HG03558 (cell line): ENCODE data around the gene ZNF76.
"Not testable (repeated sequence)": the region's sequence is repeated elsewhere in the genome, so short reads cannot be mapped to it uniquely, and the experiment has no call there.

Experiments used
- ATAC-seq: cut with Tn5 transposase; IDR thresholded peaks from one replicate; pipeline ENCODE4 v1.9.1; 2021; ENCODE audit warnings: moderate number of reproducible peaks; ENCODE audit not compliant: unreplicated experiment; ENCODE audit errors: extremely low read depth

ZNF76 gene

DNA sequence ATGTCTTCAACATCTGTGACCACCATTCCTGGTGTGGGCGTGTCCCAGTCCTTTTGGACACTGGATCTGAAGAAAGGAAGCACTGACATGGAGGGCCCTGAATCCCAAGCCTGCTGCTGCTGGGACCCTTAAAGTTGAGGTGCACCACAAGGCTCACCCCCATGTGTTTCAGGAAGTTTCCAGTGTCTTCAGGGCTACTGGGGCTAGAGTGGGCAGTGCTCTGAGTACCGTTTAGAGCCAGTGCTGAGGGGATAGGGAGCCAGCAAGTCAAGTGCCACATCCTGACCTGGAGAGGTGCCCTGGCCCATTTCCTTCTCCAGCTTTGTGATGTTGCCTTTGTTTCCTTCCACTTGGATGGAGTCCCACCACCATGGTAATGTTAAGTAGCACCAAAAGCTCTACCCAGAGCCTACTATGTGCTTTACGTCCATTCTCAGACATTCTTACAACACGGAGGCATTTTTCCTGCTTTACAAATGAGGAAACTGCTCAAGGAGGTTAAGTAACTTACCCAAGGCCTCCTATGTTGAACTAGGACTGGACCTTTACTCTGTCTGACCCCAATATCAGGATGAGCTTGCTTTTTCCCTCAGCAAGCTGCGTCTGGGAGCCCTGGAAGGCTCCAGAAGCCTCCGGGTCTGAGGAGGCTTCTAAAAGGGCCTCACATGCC, 37.5 kb downstream of the ZNF76 start:
- ATAC-seq = no peak

DNA sequence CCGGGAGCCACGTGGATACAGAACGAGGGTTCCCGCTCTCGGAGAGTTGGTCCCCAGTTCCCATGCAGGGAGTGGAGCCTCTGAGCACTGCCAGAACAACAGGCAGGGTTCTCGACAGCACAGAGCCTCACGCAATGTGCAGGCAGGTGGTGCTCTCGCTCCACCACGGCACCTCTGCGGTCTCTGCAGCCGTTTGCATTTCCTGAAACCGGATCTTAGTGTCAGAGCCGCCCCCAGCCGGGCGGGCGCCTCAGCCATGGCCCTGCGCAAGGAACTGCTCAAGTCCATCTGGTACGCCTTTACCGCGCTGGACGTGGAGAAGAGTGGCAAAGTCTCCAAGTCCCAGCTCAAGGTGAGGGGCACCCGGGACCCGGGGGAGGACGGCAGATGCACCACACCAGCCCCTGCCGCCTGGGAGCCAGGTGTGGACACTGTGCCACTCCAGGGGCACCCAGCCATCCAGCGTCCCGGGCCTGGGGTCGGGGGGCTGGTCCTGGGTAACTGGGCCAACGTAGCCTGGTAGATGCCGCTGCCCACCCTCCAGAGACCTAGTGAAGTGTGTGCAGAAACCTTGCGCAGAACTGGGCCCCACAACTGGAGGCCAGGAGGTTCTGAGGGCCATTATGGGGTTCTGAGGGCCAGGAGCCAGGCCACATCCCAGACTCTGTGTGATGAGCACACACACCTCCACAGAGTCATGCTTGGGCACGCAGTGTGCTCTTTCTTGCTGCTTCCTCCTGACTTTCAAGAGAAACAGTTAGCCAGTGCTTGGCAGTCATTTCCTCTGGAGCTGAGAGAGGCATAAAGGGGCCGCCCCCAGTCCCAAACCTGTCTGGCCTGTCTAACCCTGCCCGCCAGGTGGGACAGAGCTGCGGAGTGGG, 38.3 kb downstream of the ZNF76 start, which contains the start of gene DEF6:
TSS of gene DEF6 (plus strand) at position 218 of the 881 bp plus-strand sequence. CDS start at position 257, 39 bp downstream.
- no peak for ATAC-seq

DNA sequence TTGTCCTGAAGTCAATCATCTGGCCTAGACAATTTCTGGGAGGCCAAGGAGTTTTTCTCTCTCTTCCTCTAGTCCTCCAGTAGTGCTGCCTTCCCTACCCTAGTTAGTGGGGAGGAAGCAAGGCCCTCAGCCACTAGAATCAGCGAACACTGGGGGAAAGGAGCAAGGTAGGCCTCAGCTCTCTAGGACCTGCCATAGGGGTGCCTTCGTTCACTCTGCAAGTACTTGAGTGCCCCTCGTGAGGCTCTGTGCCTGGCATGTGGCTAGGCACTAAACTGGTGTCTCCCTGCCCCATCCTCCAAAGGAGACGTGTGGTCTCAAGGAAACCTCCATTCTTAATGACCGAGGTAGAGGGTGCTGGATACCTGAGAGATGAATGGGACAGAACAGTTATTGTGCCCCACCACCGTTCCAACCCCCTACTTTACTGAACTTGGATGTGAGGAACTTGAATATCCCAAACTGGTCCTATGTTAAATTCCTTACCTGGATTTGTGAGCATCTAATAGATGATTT, 39.1 kb downstream of the ZNF76 start:
- ATAC-seq = no peak

DNA sequence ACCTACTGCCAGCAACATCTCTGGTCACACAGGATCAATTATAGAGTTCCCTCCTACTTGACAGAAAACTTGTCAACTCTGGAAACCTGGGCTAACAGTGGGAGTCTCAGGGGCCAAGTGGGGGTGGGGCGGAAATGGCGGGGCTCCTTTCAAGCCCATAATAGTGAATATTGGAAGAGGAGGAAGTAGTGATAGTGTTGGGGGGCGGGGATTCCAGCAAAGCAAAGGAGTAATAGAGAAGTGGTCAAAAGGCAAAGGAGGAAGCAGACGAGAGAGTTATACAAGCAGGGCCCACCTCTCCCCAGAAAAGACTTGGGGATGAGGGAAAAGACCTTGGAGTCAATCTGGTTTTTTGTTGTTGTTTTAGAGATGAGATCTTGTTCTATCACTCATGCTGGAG, 40.1 kb downstream of the ZNF76 start:
- no peak for ATAC-seq

DNA sequence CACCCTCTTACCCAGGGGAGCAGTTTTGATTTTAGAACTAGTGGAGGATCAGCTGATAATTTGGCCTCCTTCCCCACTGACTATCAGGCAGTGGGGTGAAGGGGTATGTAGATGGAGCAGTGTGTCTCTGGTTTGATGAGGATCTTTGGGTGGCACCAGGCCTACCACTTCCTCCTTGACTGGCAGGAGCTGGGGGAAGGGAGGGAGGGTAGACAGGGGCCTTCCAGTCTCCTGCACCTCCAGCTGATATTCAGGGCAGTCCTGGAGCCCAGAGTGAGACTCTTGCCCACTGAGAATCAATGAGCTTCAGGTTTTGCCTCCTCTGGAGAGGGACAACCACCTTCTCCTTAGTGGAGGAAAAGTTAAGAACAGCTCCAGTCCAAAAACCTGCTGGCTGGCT, 41.3 kb downstream of the ZNF76 start:
- no peak for ATAC-seq

DNA sequence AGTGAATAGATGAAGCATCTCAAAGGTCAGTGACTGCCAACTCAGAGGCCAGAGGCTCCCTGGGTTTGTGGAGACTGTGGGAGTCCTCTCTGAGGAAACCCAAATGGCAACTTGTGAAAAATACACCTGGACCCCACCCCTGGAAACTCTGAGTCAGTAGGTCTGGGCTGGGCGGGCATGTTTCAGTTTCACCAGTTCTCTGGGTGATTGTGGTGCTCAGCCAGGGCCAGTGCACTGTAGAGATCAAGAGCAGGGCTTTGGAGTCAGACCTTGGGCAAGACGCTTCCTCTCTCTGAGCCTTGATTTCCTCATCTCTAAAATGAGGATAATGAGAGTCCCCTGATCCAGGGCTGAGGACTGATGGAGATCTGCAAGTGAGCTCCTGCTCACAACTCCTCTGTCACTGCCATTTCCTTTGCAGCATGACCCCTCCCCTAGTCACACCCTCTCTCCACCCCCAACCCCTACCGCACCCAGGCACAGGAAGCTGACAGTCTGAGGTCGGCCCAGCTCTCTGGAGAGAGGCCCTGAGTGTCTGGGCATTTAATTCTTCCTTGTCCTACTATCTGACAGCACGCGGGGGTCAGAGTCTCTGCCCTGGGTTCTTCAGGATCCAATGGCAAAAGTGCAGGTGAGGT, 43.2 kb downstream of the ZNF76 start:
- peak; percentile 48 for ATAC-seq

DNA sequence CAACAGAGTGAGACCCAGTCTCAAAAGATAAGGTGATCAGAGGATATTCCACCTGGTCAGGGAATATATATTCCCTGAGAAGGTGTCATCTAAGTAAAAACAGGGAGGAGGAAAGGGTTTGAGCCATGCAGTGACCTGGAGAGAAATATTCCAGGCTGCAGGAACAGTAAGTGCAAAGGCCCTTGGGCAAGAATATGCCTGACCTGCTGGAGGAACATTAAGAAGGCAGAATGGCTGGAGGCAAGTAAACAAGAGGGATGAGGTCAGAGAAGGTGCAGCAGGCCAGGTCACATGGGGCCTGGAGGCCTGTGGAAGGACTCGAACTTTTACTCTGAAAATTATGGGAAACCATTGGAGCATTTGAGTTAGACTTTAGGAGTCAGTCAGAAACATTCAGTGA, 44.8 kb downstream of the ZNF76 start:
- ATAC-seq = no peak

DNA sequence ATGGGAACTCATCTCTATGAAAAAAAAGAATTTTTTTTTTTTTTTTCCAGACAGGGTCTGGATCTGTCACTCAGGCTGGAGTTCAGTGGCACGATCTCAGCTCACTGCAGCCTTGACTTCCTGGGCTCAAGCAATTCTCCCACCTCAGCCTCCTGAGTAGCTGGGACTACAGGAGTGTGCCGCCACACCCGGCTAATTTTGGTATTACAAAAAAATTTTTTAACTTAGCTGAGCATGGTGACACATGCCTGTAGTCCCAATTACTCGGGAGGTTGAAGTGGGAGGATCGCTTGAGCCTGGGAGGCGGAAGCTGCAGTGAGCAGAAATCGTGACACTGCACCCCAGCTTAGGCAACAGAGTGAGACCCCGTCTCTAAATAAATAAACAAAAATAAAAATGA, 45.6 kb downstream of the ZNF76 start:
- ATAC-seq = no peak

DNA sequence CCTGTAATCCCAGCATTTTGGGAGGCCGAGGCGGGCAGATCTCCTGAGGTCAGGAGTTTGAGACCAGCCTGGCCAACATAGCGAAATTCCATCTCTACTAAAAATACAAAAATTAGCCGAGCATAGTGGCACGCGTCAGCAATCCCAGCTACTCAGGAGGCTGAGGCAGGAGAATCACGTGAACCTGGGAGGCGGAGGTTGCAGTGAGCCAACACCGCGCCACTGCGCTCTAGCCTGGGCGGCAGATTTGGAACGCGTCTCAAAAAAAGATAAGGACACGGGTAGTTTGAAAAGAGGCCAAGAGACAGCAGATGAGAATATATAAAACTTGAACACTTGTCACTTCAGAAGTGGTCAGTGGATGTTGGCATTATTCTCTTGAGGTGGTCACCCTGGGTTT, 47.6 kb downstream of the ZNF76 start:
- not testable (repeated sequence) for ATAC-seq

DNA sequence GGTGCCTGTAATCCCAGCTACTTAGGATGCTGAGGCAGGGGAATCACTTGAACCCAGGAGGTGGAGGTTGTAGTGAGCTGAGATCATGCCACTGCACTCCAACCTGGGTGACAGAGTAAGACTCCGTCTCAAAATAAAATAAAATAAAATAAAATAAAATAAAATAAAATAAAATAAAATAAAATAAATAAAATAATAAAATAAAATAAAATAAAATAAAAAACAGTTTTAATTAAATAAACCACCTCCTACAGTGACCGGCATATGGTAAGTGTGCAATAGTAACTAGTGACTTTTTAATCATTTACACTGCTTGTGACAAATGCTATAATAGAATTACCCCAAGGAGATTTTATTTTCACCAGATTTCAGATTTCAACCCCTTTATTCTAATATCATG, 49.0 kb downstream of the ZNF76 start:
- not testable (repeated sequence) for ATAC-seq

DNA sequence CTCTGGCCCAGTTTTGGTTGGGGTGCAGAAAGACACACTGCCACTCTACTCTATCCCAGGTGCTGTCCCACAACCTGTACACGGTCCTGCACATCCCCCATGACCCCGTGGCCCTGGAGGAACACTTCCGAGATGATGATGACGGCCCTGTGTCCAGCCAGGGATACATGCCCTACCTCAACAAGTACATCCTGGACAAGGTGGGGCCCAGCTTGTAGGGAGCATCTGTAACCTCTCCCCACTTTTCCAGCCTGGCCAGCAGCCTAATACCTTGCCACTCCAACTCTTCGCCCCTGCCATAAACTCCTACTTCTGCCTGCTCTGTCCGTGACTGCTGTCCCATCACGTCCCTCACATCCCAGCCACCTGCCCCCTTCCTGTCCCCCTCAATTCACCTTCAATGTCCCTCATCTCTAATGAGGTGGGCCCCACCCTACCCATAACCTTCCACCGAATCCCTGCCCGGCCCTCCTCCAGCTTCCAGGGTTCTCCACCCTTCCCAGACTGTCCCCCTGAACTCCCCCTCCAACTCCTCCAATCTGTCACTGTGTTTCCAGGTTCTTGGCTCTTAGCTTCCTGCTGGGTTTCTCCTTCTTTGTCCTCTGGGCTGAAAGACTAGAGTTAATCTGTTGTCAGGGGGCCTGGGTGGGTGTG, 50.2 kb downstream of the ZNF76 start:
- ATAC-seq = no peak

DNA sequence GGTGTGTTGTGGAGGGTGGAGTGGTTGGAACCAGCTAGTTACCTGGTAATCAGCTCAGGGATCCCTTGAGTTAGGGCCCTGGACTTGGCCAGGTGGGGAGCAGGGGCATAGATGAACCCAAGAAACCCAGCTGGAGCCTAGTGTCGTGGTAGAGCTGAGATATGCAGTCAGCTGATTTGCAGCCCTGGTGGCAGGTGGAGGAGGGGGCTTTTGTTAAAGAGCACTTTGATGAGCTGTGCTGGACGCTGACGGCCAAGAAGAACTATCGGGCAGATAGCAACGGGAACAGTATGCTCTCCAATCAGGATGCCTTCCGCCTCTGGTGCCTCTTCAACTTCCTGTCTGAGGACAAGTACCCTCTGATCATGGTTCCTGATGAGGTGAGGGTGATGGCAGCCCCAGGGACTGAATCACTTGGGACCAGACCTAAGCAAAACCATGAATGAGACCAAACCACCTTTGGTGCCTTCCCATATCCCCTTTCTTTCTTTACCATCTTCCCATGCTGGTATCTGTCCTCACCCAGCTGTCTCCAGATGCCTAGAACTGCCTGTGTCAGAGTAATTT, 50.8 kb downstream of the ZNF76 start:
- ATAC-seq = no peak

DNA sequence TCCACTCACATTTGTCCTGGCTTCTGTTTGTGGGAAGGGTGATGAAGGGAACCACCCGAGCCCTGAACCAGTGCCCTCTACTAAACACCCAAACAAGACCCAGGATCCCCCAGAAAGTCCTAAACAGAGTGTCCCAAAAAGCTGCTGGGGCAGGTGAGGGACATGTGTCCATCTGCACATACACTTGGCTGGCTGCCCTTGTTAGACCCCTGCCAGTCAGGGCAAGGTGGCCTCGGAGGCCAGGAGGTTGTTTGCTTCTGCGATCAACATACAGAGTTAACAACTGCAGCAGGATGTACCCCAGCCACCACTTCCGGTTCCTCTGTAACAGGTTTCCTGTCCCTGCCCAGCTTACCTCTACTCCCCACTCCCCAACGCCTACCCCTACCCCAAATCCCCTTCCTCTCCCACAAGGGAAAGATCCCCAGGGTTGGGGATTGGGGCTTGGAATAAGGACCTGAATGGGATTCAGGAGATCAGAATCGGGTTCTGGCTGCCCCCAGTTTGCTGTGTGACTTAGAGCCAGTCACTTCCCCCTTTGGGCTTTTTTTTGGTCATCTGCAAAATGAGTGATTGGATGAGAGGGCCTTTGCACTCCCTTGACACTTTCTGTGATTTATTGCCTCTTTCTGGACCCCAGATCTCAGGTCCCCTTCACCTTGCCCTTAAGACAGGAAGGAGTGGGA, 52.0 kb downstream of the ZNF76 start:
- ATAC-seq = no peak

DNA sequence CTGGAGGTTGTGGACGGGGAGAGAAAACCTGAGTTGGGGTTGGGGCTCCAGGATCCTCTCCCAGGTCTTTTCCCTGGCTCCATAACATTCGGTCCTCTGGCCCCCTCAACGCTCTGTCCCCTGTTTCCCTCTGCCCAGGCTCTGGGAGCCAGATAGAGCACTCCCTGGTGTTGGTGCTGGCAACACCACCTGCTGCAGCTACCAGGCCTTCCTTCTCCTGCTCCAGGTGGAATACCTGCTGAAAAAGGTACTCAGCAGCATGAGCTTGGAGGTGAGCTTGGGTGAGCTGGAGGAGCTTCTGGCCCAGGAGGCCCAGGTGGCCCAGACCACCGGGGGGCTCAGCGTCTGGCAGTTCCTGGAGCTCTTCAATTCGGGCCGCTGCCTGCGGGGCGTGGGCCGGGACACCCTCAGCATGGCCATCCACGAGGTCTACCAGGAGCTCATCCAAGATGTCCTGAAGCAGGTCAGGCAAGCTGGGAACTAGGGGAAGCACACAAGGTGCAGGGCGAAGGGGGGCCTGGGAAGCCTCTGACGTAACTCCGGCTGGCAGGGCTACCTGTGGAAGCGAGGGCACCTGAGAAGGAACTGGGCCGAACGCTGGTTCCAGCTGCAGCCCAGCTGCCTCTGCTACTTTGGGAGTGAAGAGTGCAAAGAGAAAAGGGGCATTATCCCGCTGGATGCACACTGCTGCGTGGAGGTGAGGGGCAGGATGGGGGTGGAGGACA, 52.7 kb downstream of the ZNF76 start:
- ATAC-seq = no peak

DNA sequence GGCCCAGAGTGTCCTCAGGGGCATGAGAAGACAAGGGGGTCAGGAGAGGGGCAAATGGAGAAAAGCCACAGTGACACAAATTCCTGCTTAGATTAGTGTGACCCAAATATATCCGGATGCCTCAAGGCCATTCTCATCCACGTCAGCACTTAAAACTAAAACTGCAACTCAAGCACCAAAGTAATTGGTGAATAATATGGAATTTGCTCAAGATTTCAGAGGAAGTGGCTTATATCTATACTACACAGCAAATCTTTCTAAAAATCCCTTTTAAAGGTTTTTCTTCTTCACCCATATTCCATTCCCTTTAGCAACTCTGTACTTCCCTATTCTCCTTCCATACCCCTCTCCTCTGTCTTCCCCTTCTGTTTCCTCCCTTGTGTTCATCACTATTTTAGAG, 53.3 kb downstream of the ZNF76 start:
- ATAC-seq = no peak

DNA sequence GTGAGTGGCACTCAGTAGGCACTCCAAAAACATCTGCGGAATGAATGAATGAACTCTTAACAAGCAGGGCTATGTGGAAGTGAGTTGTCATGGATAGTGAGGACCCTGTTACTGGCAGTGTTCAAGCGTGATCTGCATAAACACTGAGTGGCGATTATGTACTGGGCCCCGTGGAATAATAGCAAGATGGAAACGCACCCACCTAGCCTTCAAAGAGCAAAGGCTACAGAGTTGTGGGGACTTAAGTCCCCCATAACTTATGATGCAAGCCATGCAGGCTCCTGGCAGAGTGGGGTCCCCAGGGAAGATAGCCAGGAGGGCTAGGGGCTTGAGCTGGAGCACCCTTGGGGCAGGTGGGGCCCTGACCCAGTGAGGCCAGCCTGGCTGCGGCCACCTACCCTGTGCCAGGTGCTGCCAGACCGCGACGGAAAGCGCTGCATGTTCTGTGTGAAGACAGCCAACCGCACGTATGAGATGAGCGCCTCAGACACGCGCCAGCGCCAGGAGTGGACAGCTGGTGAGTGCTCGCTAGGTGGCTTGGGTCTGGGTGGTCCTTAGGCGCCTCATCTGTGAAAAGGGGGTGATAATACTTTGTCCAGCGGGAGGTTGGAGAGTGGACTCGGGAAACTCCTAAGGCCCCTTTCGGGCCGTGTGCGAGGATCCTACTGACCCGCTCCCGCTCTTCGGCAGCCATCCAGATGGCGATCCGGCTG, 58.1 kb downstream of the ZNF76 start:
- no peak for ATAC-seq

DNA sequence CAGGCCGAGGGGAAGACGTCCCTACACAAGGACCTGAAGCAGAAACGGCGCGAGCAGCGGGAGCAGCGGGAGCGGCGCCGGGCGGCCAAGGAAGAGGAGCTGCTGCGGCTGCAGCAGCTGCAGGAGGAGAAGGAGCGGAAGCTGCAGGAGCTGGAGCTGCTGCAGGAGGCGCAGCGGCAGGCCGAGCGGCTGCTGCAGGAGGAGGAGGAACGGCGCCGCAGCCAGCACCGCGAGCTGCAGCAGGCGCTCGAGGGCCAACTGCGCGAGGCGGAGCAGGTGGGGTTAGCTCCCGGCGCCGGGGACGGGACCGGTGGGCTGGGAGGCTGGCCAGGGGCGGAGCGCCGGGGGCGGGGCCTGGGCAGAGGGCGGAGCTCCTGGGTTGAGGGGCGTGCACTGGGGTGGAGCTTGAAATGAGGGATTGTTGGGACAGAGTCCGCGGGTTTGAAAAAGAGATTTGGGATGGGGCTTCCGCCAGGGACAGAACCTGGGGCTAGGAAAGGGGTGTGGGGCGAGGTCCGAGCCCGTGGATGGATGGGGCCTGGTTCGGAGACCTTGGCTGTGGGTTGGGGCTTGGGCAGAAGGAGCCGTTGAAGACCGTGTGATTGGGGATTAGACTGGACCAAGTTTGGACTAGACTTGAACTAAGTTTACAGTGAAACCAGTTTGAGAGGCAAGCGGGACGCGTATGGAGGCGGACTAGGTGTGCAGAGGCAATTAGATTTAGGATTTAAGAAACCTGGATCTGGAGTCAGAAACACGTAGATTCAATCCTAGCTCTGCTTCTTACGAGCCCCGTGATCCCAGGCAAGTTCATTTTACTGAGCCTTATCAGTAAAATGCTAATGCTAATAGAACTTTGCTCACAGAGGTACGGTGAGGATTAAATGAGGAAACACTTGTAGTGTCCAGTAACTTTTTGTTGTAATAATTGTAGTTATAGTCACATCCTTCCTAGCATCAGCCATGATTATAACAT, 58.9 kb downstream of the ZNF76 start:
- ATAC-seq = no peak
